Measurements from ENCODE around the gene STX10.
"Not testable (repeated sequence)": the region's sequence is repeated elsewhere in the genome, so short reads cannot be mapped to it uniquely, and the experiment has no call there.

STX10 gene

GRCh38 chr19:13184926-13185325 lies 34.8 kb upstream of the STX10 start:
- H3K27ac ChIP-seq; DNase-seq (ENCODE audit: low spot score); POLR2A ChIA-PET (ENCODE audit: low non-redundant PET); CTCF ChIA-PET: not testable (repeated sequence)

- CTCF ChIA-PET = interaction anchor here (0.5 to 0.7 kb wide), 2 partner anchors 12 to 26 kb away, joined by 3 read pairs; no protein-coding TSS in a partner anchor
- POLR2A ChIA-PET (ENCODE audit: low non-redundant PET) = interaction anchor here (1.0 kb wide), 1 partner anchor 19 kb away, joined by 4 read pairs; no protein-coding TSS in a partner anchor
- DNase-seq (ENCODE audit: low spot score) = no peak
- peak overlapping the region; percentile 74 for H3K27ac ChIP-seq
- no peak for TF ChIP-seq CTCF (conservative IDR thresholded peaks at IDR 0.05; ENCODE audit: low read depth)
Measured at GRCh38 chr19:13181747-13182388, 31.7 kb upstream of the STX10 start.

GRCh38 chr19:13178291-13178690 lies 28.1 kb upstream of the STX10 start:
- POLR2A ChIA-PET (ENCODE audit: low non-redundant PET) = interaction anchor here (0.6 kb wide), 1 partner anchor 10 kb away, joined by 7 read pairs; no protein-coding TSS in a partner anchor
- CTCF ChIA-PET = interaction anchor here (1.1 kb wide), 1 partner anchor 69 kb away, joined by 3 read pairs; no protein-coding TSS in a partner anchor
- not testable (repeated sequence) for DNase-seq (ENCODE audit: low spot score); H3K27ac ChIP-seq

GRCh38 chr19:13177584-13177983 lies 27.4 kb upstream of the STX10 start:
- POLR2A ChIA-PET (ENCODE audit: low non-redundant PET); DNase-seq (ENCODE audit: low spot score); H3K27ac ChIP-seq: not testable (repeated sequence)
- CTCF ChIA-PET = interaction anchor here (0.6 to 1.1 kb wide), 3 partner anchors 16 to 70 kb away, joined by 3 to 7 read pairs (median 3); no protein-coding TSS in a partner anchor

- H3K27ac ChIP-seq = peak overlapping the region; percentile 13; the same call in 1 of the 2 replicates
- TF ChIP-seq CTCF (conservative IDR thresholded peaks at IDR 0.05; ENCODE audit: low read depth) = no peak
- no peak for DNase-seq (ENCODE audit: low spot score)
- POLR2A ChIA-PET (ENCODE audit: low non-redundant PET) = no interaction called here
- CTCF ChIA-PET = interaction anchor here (0.6 to 0.7 kb wide), 4 partner anchors 8 to 1522 kb away, joined by 3 read pairs; no protein-coding TSS in a partner anchor
Measured at GRCh38 chr19:13176345-13176744, 26.2 kb upstream of the STX10 start.

- peak overlapping the region; percentile 100 for H3K27ac ChIP-seq
- TF ChIP-seq CTCF (conservative IDR thresholded peaks at IDR 0.05; ENCODE audit: low read depth) = no peak
- ChIA-PET CTCF (no interaction called here), POLR2A (ENCODE audit: low non-redundant PET) (no interaction called here)
- no peak for DNase-seq (ENCODE audit: low spot score)
Measured at GRCh38 chr19:13173139-13173737, 23.1 kb upstream of the STX10 start.

- POLR2A ChIA-PET (ENCODE audit: low non-redundant PET) = no interaction called here
- CTCF ChIA-PET = no interaction called here
- peak overlapping the region; percentile 100 for H3K27ac ChIP-seq
- DNase-seq (ENCODE audit: low spot score) = peak; percentile 82
- TF ChIP-seq CTCF (conservative IDR thresholded peaks at IDR 0.05; ENCODE audit: low read depth) = no peak
Measured at GRCh38 chr19:13172346-13173138, 22.4 kb upstream of the STX10 start.
